Embryonic facial prominence (tissue), 1 donor: ENCODE measurements around the gene POLR2B.
A peak's percentile ranks its signal among the peaks of the same experiment; 100 is the strongest.
"Not testable (repeated sequence)": the region's sequence is repeated elsewhere in the genome, so short reads cannot be mapped to it uniquely, and the experiment has no call there.

Experiments
- DNase-seq: peaks from one replicate; pipeline ENCODE4 v3.0.0-alpha.2; 2016; ENCODE audit errors: extremely low spot score

The POLR2B gene

GRCh38 chr4:56978750-56979303 lies at the start of gene POLR2B:
Gene POLR2B, plus strand, starts transcription at chr4:56978896. Its CDS starts 90 bp downstream, at chr4:56978986.
- peak; percentile 69 for DNase-seq

DNA sequence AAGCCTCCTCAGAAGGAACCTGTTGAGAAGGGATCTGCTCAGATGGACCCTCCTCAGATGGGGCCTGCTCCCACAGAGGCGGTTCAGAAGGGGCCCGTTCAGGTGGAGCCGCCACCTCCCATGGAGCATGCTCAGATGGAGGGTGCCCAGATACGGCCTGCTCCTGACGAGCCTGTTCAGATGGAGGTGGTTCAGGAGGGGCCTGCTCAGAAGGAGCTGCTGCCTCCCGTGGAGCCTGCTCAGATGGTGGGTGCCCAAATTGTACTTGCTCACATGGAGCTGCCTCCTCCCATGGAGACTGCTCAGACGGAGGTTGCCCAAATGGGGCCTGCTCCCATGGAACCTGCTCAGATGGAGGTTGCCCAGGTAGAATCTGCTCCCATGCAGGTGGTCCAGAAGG lies 48.1 kb upstream of the POLR2B start:
- no peak for DNase-seq

GRCh38 chr4:56931924-56932323 lies 46.8 kb upstream of the POLR2B start:
- no peak for DNase-seq

DNA sequence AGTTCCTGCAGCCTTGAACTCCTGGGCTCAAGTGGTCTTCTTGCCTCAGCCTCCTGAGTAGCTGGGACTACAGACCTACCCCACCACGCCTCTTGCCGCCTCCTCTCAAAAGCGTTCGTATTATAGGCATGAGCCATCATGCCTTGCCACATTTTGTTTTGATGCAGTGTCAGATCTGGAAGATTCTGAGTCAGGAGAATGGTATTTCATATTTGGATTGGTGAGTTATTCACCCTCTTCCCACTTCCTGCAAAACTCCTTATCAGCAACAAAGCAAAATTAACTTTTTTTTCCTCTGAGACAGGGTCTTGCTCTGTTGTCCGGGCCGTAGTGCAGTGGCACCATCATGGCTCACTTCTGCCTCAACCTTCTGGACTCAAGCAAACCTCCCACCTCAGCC lies 41.4 kb upstream of the POLR2B start:
- DNase-seq: no peak

GRCh38 chr4:56939826-56940225 lies 38.9 kb upstream of the POLR2B start:
- not testable (repeated sequence) for DNase-seq

GRCh38 chr4:56940403-56940802 lies 38.3 kb upstream of the POLR2B start:
- DNase-seq: no peak

GRCh38 chr4:56940971-56941370 lies 37.7 kb upstream of the POLR2B start:
- no peak for DNase-seq

DNA sequence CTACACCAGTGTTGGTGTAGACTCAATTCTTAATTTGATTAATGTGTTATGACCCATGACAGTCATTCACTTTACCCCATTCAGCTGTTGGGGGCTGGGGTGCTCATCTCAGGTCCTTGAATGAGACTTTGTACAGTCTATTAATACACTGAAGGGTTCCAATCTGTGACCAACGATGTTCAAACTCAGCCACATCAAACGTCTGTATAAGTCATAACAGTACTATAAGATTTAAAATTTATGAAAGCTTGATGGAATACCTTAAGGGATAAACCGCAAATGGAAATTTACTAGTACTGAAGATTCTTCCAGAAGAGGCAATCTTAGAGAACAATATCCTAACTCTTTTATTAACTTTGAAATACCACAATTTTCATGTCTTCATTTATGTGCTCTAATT lies 37.3 kb upstream of the POLR2B start:
- DNase-seq: no peak

- DNase-seq: no peak
Measured at GRCh38 chr4:56953680-56954520, 24.8 kb upstream of the POLR2B start.

- DNase-seq: peak; percentile 40
Measured at GRCh38 chr4:56958111-56958517, 20.6 kb upstream of the POLR2B start.

GRCh38 chr4:56959100-56959499 lies 19.6 kb upstream of the POLR2B start:
- DNase-seq: no peak

- DNase-seq: no peak
Measured at GRCh38 chr4:56961107-56961500, 17.6 kb upstream of the POLR2B start.

DNA sequence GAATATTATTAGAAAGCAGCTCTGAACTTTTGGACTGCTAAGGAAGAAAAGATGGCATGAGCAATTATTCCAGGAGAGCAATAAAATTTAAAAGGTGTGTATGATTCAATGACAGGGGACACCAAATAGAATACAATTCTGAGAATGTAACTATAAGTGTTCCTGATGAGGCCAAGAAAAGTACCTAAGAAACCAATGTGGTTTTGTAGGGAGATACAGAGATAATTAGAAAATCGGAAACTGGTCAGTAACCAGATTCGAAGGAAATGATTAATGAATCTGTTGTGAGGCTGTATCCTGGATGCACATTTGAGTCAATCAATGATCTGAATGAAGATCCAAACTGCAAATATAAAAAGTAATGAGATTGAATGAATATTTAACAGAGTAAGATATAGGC lies 7.3 kb upstream of the POLR2B start:
- no peak for DNase-seq

DNA sequence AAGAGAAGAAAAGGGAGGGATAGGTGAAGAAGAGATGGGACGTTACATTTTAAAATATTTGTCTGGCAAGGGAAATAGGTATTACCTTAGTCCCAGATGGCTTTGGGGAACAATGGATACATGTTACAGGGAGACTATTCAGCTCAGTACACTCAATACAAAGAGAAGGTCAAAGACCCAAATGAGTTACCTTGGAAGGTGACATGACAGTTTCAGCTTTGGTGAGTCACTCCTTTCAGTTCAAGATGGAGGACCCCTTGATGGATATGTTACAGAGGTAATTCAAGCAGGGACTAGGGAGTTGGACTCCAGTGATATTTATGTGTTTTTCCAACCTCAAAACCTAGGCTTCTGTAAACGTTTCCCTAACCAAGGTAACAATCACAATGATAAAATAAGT lies 6.3 kb upstream of the POLR2B start:
- no peak for DNase-seq

DNA sequence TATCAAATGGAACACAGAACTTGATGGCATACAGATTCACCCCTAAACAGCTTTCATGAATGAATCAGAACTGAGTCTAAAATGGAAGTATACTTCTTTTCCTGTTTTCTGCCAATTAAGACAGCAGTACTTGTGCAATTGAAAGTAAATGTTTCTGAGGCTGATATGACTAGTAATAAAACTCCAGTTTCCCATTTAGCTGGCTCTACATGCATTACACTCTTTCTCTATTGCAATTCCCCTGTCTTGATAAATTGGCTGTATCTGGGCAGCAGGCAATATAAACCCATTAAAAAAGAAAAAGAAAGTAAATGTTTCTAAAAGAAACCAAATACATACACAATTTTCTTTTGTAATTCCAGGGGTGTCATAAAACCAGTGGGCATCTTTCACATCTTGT lies 5.9 kb upstream of the POLR2B start:
- DNase-seq: no peak

- no peak for DNase-seq
Measured at GRCh38 chr4:56973336-56973735, 5.4 kb upstream of the POLR2B start.

DNA sequence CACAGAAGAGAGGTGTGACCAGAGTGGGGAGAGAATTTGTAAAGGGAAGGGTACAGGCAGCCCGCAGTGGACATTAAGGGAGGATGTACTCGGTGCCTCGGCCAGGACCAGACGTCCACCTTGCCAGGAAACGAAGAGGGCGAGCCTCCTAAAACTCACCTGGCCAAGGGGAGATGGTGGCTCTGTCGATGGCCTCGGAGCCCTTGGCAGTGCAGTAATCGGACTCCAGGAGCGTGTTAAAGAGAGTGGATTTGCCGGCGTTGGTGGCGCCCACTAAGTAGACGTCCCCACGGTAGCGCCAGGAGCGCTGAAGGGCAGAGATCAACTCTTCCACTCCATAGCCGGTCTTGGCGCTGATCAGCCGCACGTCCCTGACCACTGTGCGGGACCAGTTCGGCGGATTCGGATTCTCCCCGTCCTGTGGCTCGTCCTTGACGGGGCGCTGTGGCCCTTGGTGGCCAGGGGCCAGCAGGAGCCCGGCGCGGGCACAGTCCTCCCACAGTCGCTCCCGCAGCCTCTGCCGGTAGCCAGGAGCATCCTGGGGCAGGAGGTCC lies 2.3 kb upstream of the POLR2B start:
- no peak for DNase-seq

GRCh38 chr4:56976837-56977320 lies 1.8 kb upstream of the POLR2B start:
- no peak for DNase-seq

- peak; percentile 94 for DNase-seq
Measured at GRCh38 chr4:56977321-56978012, 1.2 kb upstream of the POLR2B start, which contains the start of gene NOA1. Gene NOA1, minus strand, starts transcription at chr4:56977606. Its CDS starts 21 bp downstream, at chr4:56977585.

DNA sequence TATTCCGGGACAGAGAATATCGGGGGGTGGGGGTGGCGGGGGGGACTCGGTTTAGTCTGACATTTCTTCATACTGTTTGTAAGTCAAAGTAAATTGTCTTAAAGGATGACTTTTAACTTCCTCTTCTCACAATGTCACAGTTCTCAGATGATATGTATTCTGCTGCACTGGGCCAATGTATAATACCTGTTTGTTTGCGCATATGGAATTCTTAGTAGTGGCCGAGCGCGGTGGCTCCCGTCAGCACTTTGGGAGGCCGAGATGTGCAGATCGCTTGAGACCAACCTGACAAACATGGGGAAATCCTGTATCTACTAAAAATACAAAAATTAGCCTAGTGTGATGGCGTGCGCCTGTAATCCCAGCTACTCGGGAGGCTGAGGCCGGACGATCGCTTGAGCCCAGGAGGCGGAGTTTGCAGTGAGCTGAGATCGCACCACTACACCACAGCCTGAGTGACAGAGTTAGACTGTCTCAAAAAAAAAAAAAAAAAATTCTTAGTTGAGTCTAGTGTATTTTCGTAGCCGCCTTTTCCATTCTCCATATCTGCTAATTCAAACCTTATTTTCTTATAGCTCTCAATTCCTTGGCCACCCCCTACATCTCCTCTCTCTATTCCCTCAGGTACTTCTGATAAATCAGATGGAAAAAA lies 851 bp downstream of the POLR2B start:
- DNase-seq: no peak

GRCh38 chr4:56981795-56982201 lies 3.1 kb downstream of the POLR2B start:
- no peak for DNase-seq

DNA sequence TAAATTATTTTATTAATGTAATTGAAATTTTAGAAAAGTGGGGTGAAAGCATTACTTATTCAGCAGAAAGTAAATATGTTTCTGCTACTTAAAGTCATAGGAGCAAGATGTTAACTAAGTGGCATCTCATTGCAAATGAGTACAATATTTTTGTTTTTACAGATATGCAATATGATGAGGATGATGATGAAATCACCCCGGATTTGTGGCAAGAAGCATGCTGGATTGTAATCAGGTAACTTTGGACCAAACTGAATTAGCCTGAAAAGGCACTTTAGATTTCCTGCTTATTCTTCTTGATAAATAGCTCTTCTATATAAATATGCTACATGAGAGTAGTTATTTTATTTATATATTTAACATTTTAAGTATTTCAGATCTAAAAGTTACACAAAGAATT lies 7.5 kb downstream of the POLR2B start:
- DNase-seq: no peak
